Hepatocyte (in vitro differentiated cells): ENCODE data around the gene TPX2.

Experiments used
- EZH2 ChIP-seq: fragments of 200-600 bp; sonication (generic); IDR thresholded peaks from 2 replicates; pipeline ENCODE4 v1.6.1; 2016; ENCODE audit warnings: antibody characterized with exemption, mild to moderate bottlenecking, borderline replicate concordance
- EZH2phosphoT487 ChIP-seq: fragments of 200-600 bp; sonication (generic); IDR thresholded peaks from one replicate; pipeline ENCODE4 v1.6.1; 2018; ENCODE audit warnings: antibody characterized with exemption, mild to moderate bottlenecking, low read depth, moderate library complexity; ENCODE audit not compliant: unreplicated experiment, severe bottlenecking
- TF ChIP-seq, protein P1 (sequence below): fragments of 200-600 bp; sonication (generic); IDR thresholded peaks from 2 replicates; pipeline ENCODE4 v1.5.1; 2016; ENCODE audit warnings: antibody characterized with exemption, mild to moderate bottlenecking; ENCODE audit not compliant: poor library complexity

DNA sequence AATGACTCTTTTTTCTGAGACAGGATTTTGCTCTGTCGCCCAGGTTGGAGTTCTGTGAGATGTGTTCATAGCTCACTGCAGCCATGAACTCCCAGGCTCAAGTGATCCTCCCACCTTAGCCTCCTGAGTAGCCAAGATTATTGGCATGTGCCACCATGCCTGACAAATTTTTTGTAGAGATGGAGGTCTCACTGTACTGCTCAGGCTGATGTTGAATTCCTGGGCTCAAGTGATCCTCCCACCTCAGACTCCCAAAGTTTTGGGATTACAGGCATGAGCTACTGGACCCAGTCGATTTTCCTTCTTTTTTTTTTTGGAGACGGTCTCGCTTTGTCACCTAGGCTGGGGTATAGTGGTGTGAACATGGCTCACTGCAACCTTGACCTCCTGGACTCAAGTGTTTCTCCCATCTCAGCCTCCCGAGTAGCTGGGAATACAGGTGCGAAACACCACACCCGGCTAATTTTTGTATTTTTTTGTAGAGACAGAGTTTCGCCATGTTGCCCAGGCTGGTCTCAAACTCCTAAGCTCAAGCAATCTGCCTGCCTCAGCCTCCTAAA lies 40.8 kb upstream of the TPX2 start:
- TF ChIP-seq EZH2 (no peak), EZH2phosphoT487 (no peak)
- TF ChIP-seq, protein P1, sequence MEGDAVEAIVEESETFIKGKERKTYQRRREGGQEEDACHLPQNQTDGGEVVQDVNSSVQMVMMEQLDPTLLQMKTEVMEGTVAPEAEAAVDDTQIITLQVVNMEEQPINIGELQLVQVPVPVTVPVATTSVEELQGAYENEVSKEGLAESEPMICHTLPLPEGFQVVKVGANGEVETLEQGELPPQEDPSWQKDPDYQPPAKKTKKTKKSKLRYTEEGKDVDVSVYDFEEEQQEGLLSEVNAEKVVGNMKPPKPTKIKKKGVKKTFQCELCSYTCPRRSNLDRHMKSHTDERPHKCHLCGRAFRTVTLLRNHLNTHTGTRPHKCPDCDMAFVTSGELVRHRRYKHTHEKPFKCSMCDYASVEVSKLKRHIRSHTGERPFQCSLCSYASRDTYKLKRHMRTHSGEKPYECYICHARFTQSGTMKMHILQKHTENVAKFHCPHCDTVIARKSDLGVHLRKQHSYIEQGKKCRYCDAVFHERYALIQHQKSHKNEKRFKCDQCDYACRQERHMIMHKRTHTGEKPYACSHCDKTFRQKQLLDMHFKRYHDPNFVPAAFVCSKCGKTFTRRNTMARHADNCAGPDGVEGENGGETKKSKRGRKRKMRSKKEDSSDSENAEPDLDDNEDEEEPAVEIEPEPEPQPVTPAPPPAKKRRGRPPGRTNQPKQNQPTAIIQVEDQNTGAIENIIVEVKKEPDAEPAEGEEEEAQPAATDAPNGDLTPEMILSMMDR = no peak
